ENCODE results near the gene HNRNPR. TPM values are rescaled to one million over a fixed set of nuclear protein-coding genes. Genes with fewer than 3 reads are reported as not detected.
"Not testable (repeated sequence)": the region's sequence is repeated elsewhere in the genome, so short reads cannot be mapped to it uniquely, and the experiment has no call there.

The HNRNPR gene
- polyA plus RNA-seq, 3 donors, result 232 to 297 (median 260) TPM

GRCh38 chr1:23286401-23286800, 57.7 kb downstream of the HNRNPR start:
- no peak for DNase-seq (ENCODE audit: extremely low read depth in 1 of 11, low read depth in 9 of 11, low spot score in 4 of 11)

- DNase-seq (ENCODE audit: extremely low read depth in 1 of 11, low read depth in 9 of 11, low spot score in 4 of 11), result no peak
Observed at GRCh38 chr1:23283667-23284602, 60.1 kb downstream of the HNRNPR start.

DNA sequence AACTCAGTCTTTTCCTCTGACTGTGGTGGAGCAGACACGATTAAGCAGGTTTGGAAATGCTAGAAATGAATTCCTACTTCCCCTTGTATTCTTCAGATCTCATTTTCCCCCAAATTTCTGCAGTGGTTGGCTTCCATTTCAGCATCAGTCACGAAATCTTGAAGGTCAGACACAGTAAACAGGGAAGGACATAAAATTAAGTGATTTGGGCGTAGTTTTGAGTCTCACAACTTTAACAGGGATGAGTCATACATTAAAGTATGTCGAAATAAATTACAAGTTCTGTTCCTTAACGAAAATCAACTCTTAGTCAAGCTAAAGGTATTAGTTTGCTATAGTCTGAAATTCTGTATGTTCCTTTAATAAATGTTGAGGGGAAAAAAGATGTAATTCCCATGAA, 61.1 kb downstream of the HNRNPR start:
- DNase-seq (ENCODE audit: extremely low read depth in 1 of 11, low read depth in 9 of 11, low spot score in 4 of 11), result no peak

DNA sequence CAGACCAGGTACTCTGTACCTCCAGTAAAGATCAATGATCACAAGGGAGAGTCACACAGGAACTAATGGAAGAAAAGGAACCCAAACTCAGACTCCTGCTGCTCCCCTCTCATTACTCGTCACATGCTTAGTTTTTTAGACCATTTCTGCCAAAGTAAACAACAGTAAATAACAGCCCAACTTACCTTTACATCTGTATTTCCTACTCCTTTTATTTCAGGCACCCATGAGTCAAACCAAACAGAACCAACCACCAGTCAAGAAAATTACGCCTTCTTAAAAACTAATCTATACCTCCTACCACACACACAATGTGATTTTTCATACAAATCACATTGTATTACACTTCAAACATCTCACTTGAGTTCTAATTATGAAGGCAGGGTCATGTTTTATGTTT, 65.4 kb downstream of the HNRNPR start:
- no peak for DNase-seq (ENCODE audit: extremely low read depth in 1 of 11, low read depth in 9 of 11, low spot score in 4 of 11)

DNA sequence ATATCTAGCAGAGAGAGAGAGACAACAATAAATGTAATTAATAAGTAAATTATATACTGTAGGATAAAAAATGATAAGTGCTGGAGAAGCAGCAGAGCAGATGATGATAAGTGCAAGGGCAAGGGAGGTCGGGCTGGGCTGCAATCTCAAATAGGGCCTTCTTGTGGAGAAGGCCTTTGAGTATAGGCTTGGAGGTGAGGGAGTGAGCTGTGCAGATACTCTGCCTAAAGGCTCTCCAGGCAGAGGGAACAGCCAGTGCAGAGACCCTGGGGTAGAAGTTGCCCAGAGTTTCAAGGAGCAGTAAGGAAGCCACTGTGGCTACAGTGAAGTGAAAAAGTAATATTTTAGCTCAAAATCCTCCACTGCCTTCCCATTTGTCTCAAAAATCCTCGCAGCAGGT, 67.6 kb downstream of the HNRNPR start:
- no peak for DNase-seq (ENCODE audit: extremely low read depth in 1 of 11, low read depth in 9 of 11, low spot score in 4 of 11)

GRCh38 chr1:23274134-23274505, 70.0 kb downstream of the HNRNPR start:
- no peak for DNase-seq (ENCODE audit: extremely low read depth in 1 of 11, low read depth in 9 of 11, low spot score in 4 of 11)

DNA sequence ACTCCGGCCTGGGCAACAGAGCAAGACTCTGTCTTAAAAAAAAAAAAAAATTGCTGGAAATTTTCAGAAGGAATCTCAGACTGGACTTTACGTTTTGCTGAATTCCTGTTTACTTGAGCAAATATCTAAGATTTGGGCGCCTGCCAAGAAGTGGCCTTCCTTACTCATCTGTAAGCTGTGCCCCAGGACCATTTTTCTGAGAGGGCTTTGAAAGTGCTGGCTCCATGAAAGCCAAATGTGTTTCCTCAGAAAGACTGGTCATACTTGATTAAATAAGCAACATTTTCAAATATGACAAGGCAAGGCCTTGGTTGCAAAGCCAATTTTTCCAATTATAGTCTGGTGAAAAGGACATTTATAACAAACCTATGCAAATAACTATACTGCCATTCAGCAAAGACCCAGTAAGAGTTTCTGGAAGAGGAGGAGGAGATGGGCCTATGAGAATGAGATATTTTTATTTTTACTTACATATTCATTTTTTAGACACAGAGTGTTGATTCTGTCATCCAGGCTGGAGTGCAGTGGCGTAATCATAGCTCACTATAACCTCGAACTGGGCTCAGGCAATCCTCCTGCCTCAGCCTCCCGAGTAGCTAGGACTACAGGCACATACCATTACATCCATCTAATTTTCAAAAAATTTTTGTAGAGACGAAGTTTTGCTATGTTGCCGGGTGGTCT, 70.5 kb downstream of the HNRNPR start:
- DNase-seq (ENCODE audit: extremely low read depth in 1 of 11, low read depth in 9 of 11, low spot score in 4 of 11), result peak in 2 of 11 donors; percentile 7 to 8

DNA sequence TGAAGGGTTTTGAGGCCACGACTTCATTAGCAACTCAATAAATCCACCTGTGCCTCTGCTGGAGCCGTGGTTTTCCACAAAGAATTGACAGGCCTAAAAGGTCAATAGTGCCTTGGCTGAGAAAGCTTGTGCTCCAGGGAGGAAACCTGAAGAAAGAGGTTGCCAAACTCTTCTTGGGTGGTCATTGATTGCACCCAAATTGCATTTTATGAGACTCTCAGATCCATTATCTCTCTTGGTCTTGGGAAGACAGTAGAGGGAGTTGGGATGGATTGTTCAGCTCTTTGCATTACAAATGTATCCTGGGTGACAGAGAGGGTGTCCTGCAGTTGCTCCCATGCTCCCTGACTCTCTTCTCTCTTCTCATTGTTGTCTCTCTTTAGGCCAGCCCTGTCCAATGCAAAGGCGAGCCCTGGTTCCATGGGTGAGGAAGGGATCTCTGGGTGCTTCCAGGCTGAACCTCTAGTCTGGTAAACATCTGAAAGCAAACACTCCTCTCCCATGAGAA, 80.7 kb downstream of the HNRNPR start:
- no peak for DNase-seq (ENCODE audit: extremely low read depth in 1 of 11, low read depth in 9 of 11, low spot score in 4 of 11)

DNA sequence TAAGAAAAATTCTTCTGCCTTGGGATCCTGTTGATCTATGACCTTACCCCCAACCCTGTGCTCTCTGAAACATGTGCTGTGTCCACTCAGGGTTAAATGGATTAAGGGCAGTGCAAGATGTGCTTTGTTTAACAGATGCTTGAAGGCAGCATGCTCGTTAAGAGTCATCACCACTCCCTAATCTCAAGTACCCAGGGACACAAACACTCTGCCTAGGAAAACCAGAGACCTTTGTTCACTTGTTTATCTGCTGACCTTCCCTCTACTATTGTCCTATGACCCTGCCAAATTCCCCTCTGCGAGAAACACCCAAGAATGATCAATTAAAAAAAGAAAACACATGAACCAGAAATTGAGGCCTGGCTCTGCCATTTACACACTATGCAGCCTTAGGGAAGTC, 86.0 kb downstream of the HNRNPR start:
- not testable (repeated sequence) for DNase-seq (ENCODE audit: extremely low read depth in 1 of 11, low read depth in 9 of 11, low spot score in 4 of 11)

DNA sequence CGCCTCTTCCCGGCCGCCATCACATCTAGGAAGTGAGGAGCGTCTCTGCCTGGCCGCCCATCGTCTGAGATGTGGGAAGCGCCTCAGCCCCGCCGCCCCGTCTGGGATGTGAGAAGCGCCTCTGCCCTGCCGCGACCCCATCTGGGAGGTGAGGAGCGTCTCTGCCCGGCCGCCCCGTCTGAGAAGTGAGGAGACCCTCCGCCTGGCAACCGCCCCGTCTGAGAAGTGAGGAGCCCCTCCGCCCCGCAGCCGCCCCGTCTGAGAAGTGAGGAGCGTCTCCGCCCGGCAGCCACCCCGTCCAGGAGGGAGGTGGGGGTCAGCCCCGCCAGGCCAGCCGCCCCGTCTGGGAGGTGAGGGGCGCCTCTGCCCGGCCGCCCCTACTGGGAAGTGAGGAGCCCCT, 86.7 kb downstream of the HNRNPR start:
- not testable (repeated sequence) for DNase-seq (ENCODE audit: extremely low read depth in 1 of 11, low read depth in 9 of 11, low spot score in 4 of 11)

Other genes with a start within 250 kb of the HNRNPR start
- 10 to 100 TPM; 30.7 to 34.8 (median 33.5) TPM for gene LUZP1, start 175.4 kb downstream of the HNRNPR start, polyA plus RNA-seq (ENCODE audit: insufficient read length in 3 of 3)
- under 1 TPM; 0.27 to 0.33 (median 0.29) TPM for gene HTR1D, start 126.8 kb downstream of the HNRNPR start, polyA plus RNA-seq (ENCODE audit: insufficient read length in 3 of 3)
- 10 to 100 TPM; 33.2 to 41.3 (median 35.8) TPM for gene ZNF436, start 25.6 kb upstream of the HNRNPR start, polyA plus RNA-seq (ENCODE audit: insufficient read length in 3 of 3)
- gene TCEA3, start 80.5 kb upstream of the HNRNPR start, polyA plus RNA-seq (ENCODE audit: insufficient read length in 3 of 3), result 10 to 100 TPM; 45.8 to 62.9 (median 49.2) TPM
- 10 to 100 TPM; 33.8 to 36.1 (median 34.8) TPM for gene ASAP3, start 139.9 kb upstream of the HNRNPR start, polyA plus RNA-seq (ENCODE audit: insufficient read length in 3 of 3)
- gene E2F2, start 186.9 kb upstream of the HNRNPR start, polyA plus RNA-seq (ENCODE audit: insufficient read length in 3 of 3), result 1 to 10 TPM; 4.6 to 5.4 (median 5.2) TPM
- 100 to 1,000 TPM; 277 to 365 (median 359) TPM for gene ID3, start 215.2 kb upstream of the HNRNPR start, polyA plus RNA-seq (ENCODE audit: insufficient read length in 3 of 3)